Bone marrow (tissue), 2 donors: Measurements from ENCODE around the gene PLD3.
"Not testable (repeated sequence)": the region's sequence is repeated elsewhere in the genome, so short reads cannot be mapped to it uniquely, and the experiment has no call there.

Experiments used
- DNase-seq, 2 donors: peaks; one replicate each; lab custom pipeline; 2025; lab: John Stamatoyannopoulos, UW

The PLD3 gene

GRCh38 chr19:40390084-40390742 is 41.7 kb downstream of the PLD3 start, which contains the start of gene HIPK4:
HIPK4 (minus strand) TSS chr19:40390181; CDS start chr19:40389902, 279 bp downstream.
- no peak for DNase-seq

GRCh38 chr19:40392123-40392522 is 43.6 kb downstream of the PLD3 start:
- DNase-seq, result no peak

GRCh38 chr19:40392894-40393517 is 44.5 kb downstream of the PLD3 start:
- DNase-seq, result no peak

- DNase-seq, result no peak
These were observed 45.7 kb downstream of the PLD3 start for GRCh38 chr19:40393894-40394815.

DNA sequence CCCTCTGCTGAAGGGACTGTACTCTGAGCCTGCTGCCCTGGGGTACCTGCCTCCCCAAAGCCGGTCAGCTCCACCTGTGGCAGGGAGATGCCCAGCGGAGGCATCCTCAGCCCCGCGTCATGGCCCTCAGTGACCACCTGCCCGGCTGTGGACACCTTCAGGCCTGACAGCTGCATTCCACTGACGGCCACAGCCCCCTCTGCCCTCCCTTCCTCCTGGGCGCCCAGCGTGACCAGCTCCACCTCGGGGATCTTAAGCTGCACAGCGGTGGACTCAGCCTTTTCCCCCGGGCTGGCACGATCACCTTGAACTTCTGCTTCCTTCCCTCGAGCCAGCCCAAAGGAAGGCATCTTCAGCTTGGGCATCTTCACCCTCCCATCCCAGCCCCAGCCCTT is 46.3 kb downstream of the PLD3 start:
- no peak for DNase-seq

DNA sequence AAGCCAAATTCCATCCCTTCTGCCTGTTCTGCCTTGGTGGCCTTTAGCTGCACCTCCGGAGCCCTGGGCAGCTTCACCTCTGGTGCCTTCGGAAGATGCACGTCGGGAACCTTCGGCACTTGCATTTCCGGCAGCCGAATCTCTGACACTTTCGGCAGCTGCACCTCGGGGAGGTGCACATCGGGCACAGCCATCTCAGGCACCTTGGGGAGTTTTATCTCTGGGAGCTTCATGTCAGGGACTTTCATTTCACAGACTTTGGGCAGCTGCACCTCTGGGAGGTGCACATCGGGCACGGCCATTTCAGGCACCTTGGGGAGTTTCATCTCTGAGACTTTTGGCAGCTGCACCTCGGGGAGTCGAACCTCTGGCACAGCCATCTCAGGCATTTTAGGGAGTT is 47.5 kb downstream of the PLD3 start:
- DNase-seq, result no peak

GRCh38 chr19:40396886-40397567 is 48.5 kb downstream of the PLD3 start:
- no peak for DNase-seq

DNA sequence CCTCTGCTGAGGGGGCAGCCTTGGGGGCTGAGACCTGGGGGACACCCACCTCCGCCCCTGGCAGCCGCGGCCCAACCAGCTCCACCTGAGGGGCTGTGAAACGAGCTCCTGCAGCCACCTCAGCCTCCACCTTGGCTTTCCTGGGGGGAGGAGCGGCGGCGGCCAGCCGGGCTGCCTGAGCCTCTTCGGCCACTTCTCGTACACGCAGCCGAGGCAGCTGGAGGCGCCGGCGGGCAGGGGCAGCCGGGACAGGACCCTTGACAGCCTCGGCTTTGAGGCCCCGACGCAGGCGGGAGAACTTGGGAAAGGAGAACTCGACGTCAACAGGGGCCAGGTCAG is 49.0 kb downstream of the PLD3 start:
- DNase-seq, result no peak

DNA sequence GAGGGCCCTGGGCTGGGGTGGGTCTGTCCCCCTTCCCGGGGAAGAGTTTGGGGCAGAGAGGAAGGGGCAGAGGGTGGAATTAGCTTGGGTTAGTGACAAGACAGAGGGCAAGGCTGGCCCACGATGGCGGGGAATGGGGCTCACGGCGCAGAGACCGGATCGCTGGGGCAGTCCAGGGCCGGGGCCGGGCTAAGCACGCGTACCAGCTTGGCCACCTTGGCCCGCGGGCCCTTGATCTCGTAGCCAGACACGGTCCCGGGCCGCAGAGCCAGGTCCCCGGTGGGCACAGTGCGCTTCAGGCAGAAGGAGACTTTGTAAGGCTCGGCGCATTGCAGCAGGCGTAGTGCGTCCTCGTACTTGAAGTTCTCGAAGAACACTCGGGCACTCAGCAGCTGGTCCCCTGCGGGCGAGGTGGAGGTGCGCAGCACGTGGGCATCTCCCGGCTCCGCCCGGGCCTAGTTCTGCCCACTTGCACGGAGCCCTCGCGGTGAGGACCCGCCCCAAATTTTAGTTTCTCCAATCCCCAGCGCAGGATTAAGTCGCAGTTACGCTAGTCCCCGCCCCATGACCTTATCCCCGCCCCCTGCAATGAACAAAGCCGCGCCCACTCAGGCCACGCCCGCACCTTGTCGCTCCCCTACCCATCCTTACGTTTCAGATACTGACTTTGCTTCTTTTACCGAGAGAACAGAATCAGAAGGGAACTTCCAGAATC is 50.1 kb downstream of the PLD3 start:
- no peak for DNase-seq

DNA sequence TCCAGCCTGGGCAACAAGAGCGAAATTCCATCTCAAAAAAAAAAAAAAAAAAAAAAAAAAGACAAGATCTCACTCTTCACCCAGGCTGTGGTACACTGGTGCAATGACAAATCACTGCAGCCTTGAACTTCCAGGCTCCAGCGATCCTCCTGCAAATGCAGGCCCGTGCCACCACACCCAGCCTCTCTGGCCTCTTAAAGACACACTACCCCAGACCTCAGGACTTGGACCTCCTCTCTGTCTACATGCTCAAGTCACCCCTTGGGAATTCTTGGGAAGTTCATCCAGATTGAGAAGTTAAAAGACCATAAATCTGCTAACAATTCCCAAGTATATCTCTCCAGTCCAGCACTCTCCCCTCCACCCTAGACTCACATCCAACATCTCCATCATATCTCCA is 52.1 kb downstream of the PLD3 start:
- DNase-seq, result no peak

DNA sequence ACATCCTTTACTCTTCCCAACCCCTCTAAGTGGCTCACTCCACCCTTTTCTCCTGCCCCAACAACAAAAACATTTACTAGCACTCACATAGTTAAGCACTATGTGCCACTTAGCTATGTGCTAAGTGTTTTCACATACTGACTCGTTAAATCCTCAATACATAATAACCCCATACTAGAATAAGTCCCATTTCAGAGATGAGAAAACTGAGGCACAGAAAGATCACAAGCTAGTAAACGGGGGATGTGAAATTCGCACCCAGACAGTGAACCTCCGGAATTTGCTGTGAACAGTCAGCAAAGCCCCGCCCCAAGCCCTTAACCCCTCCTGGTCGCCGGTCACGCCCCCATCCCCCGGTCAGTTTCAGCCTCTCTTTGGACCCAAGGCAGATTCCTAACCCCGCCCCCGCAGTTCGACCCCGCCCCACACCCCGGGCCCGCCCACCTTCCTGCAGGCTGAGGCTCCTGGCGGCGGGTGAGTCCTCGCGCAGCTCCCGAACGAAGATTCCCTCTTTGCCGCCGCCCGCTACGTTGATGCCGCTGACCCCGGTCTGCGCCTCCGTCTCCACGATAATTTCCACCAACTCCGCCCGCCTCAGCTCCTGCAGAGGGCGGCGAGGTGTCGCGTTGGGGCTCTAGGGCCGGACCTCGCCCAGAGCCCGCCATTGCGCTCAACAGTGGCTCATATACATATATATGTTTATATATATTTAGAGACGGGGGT is 54.9 kb downstream of the PLD3 start:
- peak; percentile 80 to 81 for DNase-seq

DNA sequence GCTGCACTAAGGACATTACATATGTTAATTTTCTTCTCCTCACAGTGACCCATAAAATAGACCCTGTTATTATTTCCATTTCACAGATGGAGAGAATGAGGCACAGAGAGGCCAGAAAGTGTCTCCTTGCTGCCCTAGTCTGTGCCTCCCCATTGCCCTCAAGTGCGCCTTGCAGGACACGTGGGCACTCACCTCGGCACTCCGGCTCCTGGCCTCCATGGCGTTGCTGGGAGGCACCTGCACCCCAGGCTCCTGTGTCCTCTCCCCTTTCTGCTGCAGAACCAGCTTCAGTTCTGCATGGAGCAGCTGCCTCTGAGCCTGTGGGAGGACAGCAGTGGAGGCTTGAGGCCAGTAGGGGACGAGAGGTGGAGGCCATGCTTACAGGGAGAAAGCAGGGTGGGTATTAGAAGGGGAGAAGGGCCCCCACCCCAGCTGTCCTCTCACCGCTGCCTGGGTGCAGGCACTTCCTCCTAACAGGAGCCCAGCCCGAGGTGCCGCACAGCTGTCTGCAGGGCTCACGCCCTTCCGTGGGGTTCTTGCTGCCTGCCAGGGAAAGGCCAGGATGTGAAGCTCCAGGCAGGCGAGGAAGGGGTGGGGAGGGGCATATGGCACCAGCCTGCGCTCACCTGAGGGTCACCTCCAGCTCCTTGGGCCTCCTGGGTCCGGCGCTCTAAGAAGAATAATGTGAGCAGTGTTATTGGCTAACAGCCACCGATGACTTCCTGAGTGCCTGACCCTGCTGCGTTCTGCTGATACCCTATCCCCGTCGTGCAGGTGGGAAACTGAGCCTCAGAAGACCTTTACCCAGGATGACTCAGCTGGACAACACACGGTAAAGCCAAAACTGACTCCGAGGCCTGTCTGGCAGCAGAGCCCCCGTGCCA is 59.5 kb downstream of the PLD3 start:
- DNase-seq, result no peak

DNA sequence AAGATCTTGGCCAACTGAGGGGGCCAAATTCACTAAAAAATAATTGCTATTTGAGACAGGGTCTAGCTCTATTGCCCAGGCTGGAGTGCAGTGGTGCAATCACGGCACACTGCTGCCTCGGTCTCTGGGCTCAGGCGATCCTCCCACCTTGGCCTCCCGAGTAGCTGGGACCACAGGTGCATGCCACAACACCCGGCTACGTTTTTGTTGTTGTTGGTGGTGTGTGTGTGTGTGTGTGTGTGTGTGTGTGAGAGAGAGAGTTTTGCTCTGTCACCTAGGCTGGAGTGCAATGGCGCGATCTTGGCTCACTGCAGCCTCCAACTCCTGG is 60.1 kb downstream of the PLD3 start:
- DNase-seq, result not testable (repeated sequence)

GRCh38 chr19:40410030-40410389 is 61.5 kb downstream of the PLD3 start:
- DNase-seq, result no peak

- DNase-seq, result no peak
These were observed 62.8 kb downstream of the PLD3 start for GRCh38 chr19:40411125-40411842.

DNA sequence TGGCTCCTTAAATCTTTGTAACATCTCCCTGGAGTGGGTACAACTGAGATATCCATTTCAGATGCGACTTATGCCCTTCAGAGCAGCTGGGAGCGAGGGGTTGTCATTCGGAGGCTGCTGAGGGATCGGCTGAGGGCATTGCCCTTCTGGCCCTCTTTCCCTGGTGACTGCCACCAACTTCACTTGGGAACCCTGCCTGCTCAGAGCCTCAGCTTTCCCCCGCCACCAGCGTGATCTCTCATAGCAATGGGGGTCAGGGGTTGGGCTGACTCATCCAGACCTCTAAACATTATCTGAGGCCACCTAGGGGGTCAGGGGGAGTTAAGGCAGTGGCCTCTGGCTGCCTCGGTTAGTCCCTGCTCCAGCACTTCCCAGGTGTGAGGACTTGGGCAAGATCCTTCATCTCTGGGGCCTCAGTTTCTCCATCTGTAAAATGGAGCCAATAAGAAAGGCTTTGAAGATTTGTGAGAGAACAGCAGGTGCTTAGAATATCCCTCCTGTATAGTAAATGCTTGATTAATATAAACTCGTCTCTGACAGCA is 63.5 kb downstream of the PLD3 start:
- no peak for DNase-seq

DNA sequence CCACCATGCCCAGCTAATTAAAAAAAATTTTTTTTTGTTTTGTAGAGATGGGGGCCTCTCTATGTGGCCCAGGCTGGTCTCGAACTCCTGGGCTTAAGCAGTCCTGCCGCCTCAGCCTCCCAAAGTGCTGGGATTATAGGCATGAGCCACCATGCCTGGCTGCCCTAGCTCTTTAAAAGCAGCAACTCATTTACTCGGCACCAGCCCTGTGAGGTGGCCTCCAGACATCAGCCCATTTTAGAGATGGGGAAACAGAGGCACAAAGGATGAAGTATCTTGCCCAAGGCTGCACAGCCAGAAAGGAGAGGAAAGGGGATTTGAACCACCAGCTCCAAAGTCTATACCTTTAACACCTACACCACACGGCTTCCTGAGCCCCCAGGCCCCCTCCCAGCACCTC is 64.4 kb downstream of the PLD3 start:
- DNase-seq, result no peak

GRCh38 chr19:40413291-40413845 is 64.9 kb downstream of the PLD3 start, which contains the start of gene PRX:
PRX (minus strand) TSS chr19:40413378; CDS start chr19:40407932, 5,446 bp downstream.
- no peak for DNase-seq
